ENCODE data around the gene TOP1. TPM values are rescaled to one million over a fixed set of nuclear protein-coding genes. Genes with fewer than 3 reads are reported as not detected.

Gene TOP1
- total RNA-seq, 1 donor from 2014 or later: 9.4 TPM

GRCh38 chr20:41137614-41138474, 109.2 kb downstream of the TOP1 start:
- Histone ChIP-seq H3K27ac (peak overlapping the region; percentile 95 to 98), H3K27me3 (no peaks in the 10 kb centered on the region), H3K36me3 (no peaks in the 10 kb centered on the region), H3K4me3 (peak overlapping the region; percentile 86 to 99), H3K4me1 (peaks cover 0 to 35% of the 10 kb centered on the region in 2 donors), H3K9me3 (no peaks in the 10 kb centered on the region)
- intact Hi-C loops (cut with DNase I): loop anchor here (1.0 to 5.0 kb wide), 5 partner anchors 35 to 479 kb away; partner anchors contain the start of genes CHD6, MAFB and TOP1
- DNase-seq (ENCODE audit: low spot score in 2 of 2): peak; percentile 20 to 87
- TF ChIP-seq CTCF (IDR thresholded peaks at IDR 0.05): no peak

- DNase-seq (ENCODE audit: low spot score in 2 of 2): no peak
- no peak for TF ChIP-seq CTCF (IDR thresholded peaks at IDR 0.05)
- Histone ChIP-seq H3K4me3 (peak overlapping the region; percentile 86 to 99), H3K4me1 (peaks cover 0 to 37% of the 10 kb centered on the region in 2 donors), H3K9me3 (no peaks in the 10 kb centered on the region), H3K36me3 (no peaks in the 10 kb centered on the region), H3K27ac (peak overlapping the region; percentile 95 to 98), H3K27me3 (no peaks in the 10 kb centered on the region)
- intact Hi-C loops (cut with DNase I): loop anchor here (5.0 kb wide), 2 partner anchors 274 to 479 kb away; partner anchors contain the start of gene CHD6
Observed at GRCh38 chr20:41138475-41139226, 110.0 kb downstream of the TOP1 start.

GRCh38 chr20:41139227-41140093, 110.8 kb downstream of the TOP1 start:
- no peak for DNase-seq (ENCODE audit: low spot score in 2 of 2)
- H3K27ac ChIP-seq: peak overlapping the region; percentile 95 to 98
- H3K36me3 ChIP-seq: no peaks in the 10 kb centered on the region
- peak overlapping the region; percentile 86 to 99 for H3K4me3 ChIP-seq
- no peaks in the 10 kb centered on the region for H3K9me3 ChIP-seq
- TF ChIP-seq CTCF (IDR thresholded peaks at IDR 0.05): no peak
- peaks cover 0 to 37% of the 10 kb centered on the region in 2 donors for H3K4me1 ChIP-seq
- no peaks in the 10 kb centered on the region for H3K27me3 ChIP-seq
- intact Hi-C loops (cut with DNase I): loop anchor here (5.0 kb wide), 2 partner anchors 273 to 478 kb away; partner anchors contain the start of gene CHD6

GRCh38 chr20:41140226-41141133, 111.9 kb downstream of the TOP1 start:
- H3K4me3 ChIP-seq: peak overlapping the region; percentile 5 to 86
- intact Hi-C loops (cut with DNase I): no loop called here
- no peaks in the 10 kb centered on the region for H3K36me3 ChIP-seq
- no peaks in the 10 kb centered on the region for H3K27me3 ChIP-seq
- no peak for TF ChIP-seq CTCF (IDR thresholded peaks at IDR 0.05)
- peak overlapping the region; percentile 53 to 95 for H3K27ac ChIP-seq
- DNase-seq (ENCODE audit: low spot score in 2 of 2): no peak
- peaks cover under 1 to 45% of the 10 kb centered on the region in 2 donors for H3K4me1 ChIP-seq
- H3K9me3 ChIP-seq: no peaks in the 10 kb centered on the region
